Gastroesophageal sphincter (tissue), 4 donors: ENCODE measurements around the gene ZNF396. TPM values are rescaled to one million over a fixed set of nuclear protein-coding genes. Genes with fewer than 3 reads are reported as not detected.

Experiments
- ATAC-seq: fragments of 150-250 bp; one replicate; pipeline ENCODE4 v1.9.1; 2016; ENCODE audit warnings: mild to moderate bottlenecking, moderate library complexity
- H3K27ac ChIP-seq, 4 donors: fragments of 200-600 bp; sonication (generic) in 3 of 4; 1 replicate in 3 of 4; 2 replicates in 1 of 4; pipeline ENCODE4 v1.5.1; 2016 to 2019
- H3K27me3 ChIP-seq: fragments of 200-600 bp; sonication (generic); one replicate; pipeline ENCODE4 v1.5.1; 2019
- H3K36me3 ChIP-seq, 2 donors: fragments of 200-600 bp; sonication (generic); one replicate each; pipeline ENCODE4 v1.5.1; 2019; ENCODE audit warnings: control low read depth in 1 of 2
- H3K4me1 ChIP-seq, 3 donors: fragments of 200-600 bp; sonication (generic); 1 replicate in 2 of 3; 2 replicates in 1 of 3; pipeline ENCODE4 v1.5.1; 2016 to 2019; ENCODE audit warnings: control low read depth in 2 of 3
- H3K4me3 ChIP-seq, 2 donors: fragments of 200-600 bp; sonication (generic); one replicate each; pipeline ENCODE4 v1.5.1; 2019; ENCODE audit warnings: mild to moderate bottlenecking in 1 of 2, moderate library complexity in 1 of 2
- H3K9me3 ChIP-seq, 3 donors: fragments of 200-600 bp; sonication (generic); one replicate each; pipeline ENCODE4 v1.5.1; 2017 to 2019; ENCODE audit warnings: control low read depth in 2 of 3
- EP300 ChIP-seq: sonication (generic); formaldehyde crosslinking; IDR thresholded peaks from one replicate; pipeline ENCODE4 v1.6.1; 2017; ENCODE audit warnings: antibody characterized with exemption, mild to moderate bottlenecking
- POLR2A ChIP-seq, 2 donors: fragments of 450-650 bp; IDR thresholded peaks; one replicate each; pipeline ENCODE4 v1.6.1; 2017; ENCODE audit warnings: antibody characterized with exemption in 2 of 2, mild to moderate bottlenecking in 2 of 2, moderate library complexity in 1 of 2
- POLR2AphosphoS5 ChIP-seq: sonication (generic); formaldehyde crosslinking; IDR thresholded peaks from one replicate; pipeline ENCODE4 v1.6.1; 2017; ENCODE audit warnings: antibody characterized with exemption
- WGBS, 2 donors: methylation state at CpG; one replicate each; pipeline ENCODE4 v1.1.5; 2018; ENCODE audit warnings: low coverage in 1 of 2; 5-methylcytosine and 5-hydroxymethylcytosine counted together
- total RNA-seq, 4 donors: library from RNA; depleted of rRNA; stranded (reverse); fragments of >200 nt; gene quantifications; one replicate each; pipeline ENCODE4 v1.1.0, GENCODE V29; 2016
- TF ChIP-seq, protein P1 (sequence below), 4 experiments: fragments of 200-600 bp in 2 of 4; fragments of 450-650 bp in 2 of 4; sonication (generic) in 1 of 4; IDR thresholded peaks; one replicate each; pipeline ENCODE4 v1.5.1; 2017 to 2019; ENCODE audit warnings: antibody characterized with exemption in 4 of 4, mild to moderate bottlenecking in 2 of 4, moderate library complexity in 2 of 4

The ZNF396 gene
- total RNA-seq, 4 donors from 2014 or later, result 2.2 to 4.1 (median 3.1) TPM

DNA sequence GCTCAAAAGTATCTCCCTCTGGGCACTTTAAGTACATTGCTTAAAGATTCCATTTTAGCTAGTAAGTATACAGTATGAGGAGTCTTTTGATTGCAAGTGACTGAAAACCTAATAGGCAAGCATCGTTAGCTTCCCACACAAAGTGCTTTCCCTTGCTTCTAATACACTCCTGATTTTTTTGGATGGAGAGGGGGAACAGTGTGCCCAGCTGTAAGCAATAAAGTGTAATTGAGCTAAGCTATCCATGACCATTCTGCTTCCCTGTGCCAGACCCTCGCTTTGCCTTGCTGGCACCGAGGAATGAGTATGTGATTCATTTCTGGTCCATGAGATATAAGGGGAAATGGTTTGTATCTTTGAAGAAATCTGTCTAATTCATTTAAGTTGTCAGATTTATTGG, 29.1 kb downstream of the ZNF396 start:
- H3K36me3 ChIP-seq, result no peaks in the 10 kb centered on the region
- 83 to 89% methylated on average over 3 of the region's 3 CpGs for WGBS, 2 donors

DNA sequence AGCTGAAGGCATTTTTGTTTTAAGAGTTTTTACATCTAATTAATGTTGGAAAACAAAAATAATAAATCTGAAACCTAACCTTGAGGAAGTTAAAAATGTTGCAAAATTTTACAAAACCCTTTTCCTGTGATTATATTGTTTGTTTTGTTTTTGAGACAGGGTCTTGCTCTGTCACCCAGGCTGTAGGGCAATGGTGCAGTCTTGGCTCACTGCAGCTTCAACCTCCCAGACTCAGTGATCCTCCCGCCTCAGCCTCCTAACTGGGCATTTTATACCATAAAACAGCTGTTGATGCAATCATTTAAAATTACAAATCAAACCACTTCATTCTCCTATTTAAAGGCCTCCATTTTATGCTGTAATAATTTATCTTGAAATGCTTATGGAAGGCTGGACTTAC, 31.2 kb downstream of the ZNF396 start:
- Histone ChIP-seq H3K4me3 (no peak overlapping the region), H3K9me3 (no peaks in the 10 kb centered on the region), H3K27ac (peak overlapping the region in 2 of 4 donors; percentile 99), H3K4me1 (peaks cover 0 to 40% (median 7%) of the 10 kb centered on the region in 3 donors), H3K36me3 (no peaks in the 10 kb centered on the region), H3K27me3 (no peaks in the 10 kb centered on the region)
- 77 to 86% methylated on average over 1 of the region's 1 CpG for WGBS, 2 donors
- no peak for TF ChIP-seq EP300
- TF ChIP-seq, protein P1, sequence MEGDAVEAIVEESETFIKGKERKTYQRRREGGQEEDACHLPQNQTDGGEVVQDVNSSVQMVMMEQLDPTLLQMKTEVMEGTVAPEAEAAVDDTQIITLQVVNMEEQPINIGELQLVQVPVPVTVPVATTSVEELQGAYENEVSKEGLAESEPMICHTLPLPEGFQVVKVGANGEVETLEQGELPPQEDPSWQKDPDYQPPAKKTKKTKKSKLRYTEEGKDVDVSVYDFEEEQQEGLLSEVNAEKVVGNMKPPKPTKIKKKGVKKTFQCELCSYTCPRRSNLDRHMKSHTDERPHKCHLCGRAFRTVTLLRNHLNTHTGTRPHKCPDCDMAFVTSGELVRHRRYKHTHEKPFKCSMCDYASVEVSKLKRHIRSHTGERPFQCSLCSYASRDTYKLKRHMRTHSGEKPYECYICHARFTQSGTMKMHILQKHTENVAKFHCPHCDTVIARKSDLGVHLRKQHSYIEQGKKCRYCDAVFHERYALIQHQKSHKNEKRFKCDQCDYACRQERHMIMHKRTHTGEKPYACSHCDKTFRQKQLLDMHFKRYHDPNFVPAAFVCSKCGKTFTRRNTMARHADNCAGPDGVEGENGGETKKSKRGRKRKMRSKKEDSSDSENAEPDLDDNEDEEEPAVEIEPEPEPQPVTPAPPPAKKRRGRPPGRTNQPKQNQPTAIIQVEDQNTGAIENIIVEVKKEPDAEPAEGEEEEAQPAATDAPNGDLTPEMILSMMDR (IDR thresholded peaks at IDR 0.05), result no peak
- no peak for TF ChIP-seq POLR2A (IDR thresholded peaks at IDR 0.05)
- TF ChIP-seq POLR2AphosphoS5, result no peak
- no peak for ATAC-seq

More for the DNA sequence above, 29.1 kb downstream of the ZNF396 start:
- TF ChIP-seq, protein P1 (IDR thresholded peaks at IDR 0.05), result no peak
- no peak for TF ChIP-seq POLR2AphosphoS5
- H3K4me3 ChIP-seq, result no peak overlapping the region
- H3K4me1 ChIP-seq, result peaks cover 0 to 19% (median 5%) of the 10 kb centered on the region in 3 donors
- H3K27me3 ChIP-seq, result no peaks in the 10 kb centered on the region
- H3K27ac ChIP-seq, result no peak overlapping the region
- H3K9me3 ChIP-seq, result peaks cover 0 to 15% (median 0%) of the 10 kb centered on the region in 3 donors
- no peak for ATAC-seq

GRCh38 chr18:35345460-35345921, 31.6 kb downstream of the ZNF396 start:
- Histone ChIP-seq H3K27me3 (no peaks in the 10 kb centered on the region), H3K36me3 (peaks cover 0 to 1% of the 10 kb centered on the region in 2 donors), H3K27ac (peak overlapping the region; percentile 97 to 99 (median 99)), H3K9me3 (no peaks in the 10 kb centered on the region), H3K4me1 (peaks cover 0 to 44% (median 7%) of the 10 kb centered on the region in 3 donors), H3K4me3 (no peak overlapping the region)
- no peak for ATAC-seq
- no peak for TF ChIP-seq EP300
- no peak for TF ChIP-seq POLR2A (IDR thresholded peaks at IDR 0.05)
- WGBS, 2 donors, result 22 to 34% methylated on average over 3 to 5 of the region's 6 CpGs

DNA sequence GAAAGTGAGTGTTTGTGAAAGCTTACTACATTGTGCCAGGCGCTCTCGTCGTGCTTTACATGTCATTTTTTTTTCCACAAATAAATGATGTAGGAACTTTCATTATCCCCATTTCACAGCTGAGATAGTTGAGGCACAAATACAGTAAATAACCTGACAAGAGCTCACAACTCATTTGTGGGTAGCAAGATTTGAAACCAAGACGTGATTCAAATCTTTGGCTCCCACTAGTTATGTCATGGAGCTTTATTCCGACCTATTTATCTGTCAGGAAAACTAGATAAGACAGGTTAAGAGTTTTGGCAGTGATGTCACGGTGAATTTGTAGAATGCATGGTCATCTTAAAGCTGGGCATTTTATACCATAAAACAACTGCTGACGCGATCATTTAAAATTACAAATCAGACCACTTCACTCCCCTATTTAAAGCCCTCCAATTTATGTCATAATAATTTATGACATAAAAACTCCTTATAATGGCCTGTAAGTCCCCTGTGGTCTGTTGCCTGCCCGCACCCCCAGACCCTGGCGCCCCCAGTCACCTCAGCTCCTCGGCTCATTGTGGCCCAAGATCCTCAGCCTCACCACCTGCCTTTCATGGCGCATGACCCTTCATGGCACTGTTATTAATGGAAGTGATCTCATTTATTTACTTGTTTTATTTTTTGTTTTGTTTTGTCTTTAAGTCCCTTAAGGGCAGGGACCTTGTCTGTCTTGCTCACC, 32.2 kb downstream of the ZNF396 start:
- Histone ChIP-seq H3K9me3 (no peaks in the 10 kb centered on the region), H3K27me3 (no peaks in the 10 kb centered on the region), H3K4me3 (peak overlapping the region; percentile 90 to 93), H3K4me1 (peaks cover 0 to 50% (median 7%) of the 10 kb centered on the region in 3 donors), H3K27ac (peak overlapping the region; percentile 97 to 99 (median 99)), H3K36me3 (peaks cover 0 to 7% of the 10 kb centered on the region in 2 donors)
- 43 to 45% methylated on average over 12 of the region's 12 CpGs for whole genome bisulfite sequencing, 2 donors
- ATAC-seq, result no peak
- no peak for TF ChIP-seq POLR2A (IDR thresholded peaks at IDR 0.05)
- no peak for TF ChIP-seq POLR2AphosphoS5
- TF ChIP-seq, protein P1 (IDR thresholded peaks at IDR 0.05), result no peak
- no peak for TF ChIP-seq EP300

- Histone ChIP-seq H3K27ac (peak within 1 kb of the TSS; percentile 97 to 99 (median 99)), H3K4me3 (peak within 1 kb of the TSS; percentile 90 to 93), H3K36me3 (peaks cover 6 to 15% of the 10 kb centered on the region in 2 donors), H3K27me3 (no peaks in the 10 kb centered on the region), H3K9me3 (no peaks in the 10 kb centered on the region), H3K4me1 (peaks cover 0 to 57% (median 7%) of the 10 kb centered on the region in 3 donors)
- ATAC-seq, result peak; percentile 96
- TF ChIP-seq EP300 (no peak), POLR2AphosphoS5 (peak; percentile 81), POLR2A (IDR thresholded peaks at IDR 0.05) (peak; percentile 71 to 84)
- TF ChIP-seq, protein P1 (IDR thresholded peaks at IDR 0.05), result peak in 1 of 4 experiments; percentile 8
- 0% methylated on average over 2 to 17 of the region's 64 CpGs for WGBS, 2 donors
These were observed 33.0 kb downstream of the ZNF396 start, which contains the start of gene ZNF24 for GRCh38 chr18:35343936-35344735. Gene ZNF24 (minus strand): TSS chr18:35344420. CDS start chr18:35340650, 3,770 bp downstream.
